OCI-LY3 (cell line): ENCODE data around the gene LRWD1.
"Not testable (repeated sequence)": the region's sequence is repeated elsewhere in the genome, so short reads cannot be mapped to it uniquely, and the experiment has no call there.

Source experiments
- H2AFZ ChIP-seq: fragments of 200-600, 300-600 bp; shearing (Covaris generic); 2 replicates; pipeline ENCODE4 v1.6.0; 2014; ENCODE audit warnings: antibody characterized with exemption, low read depth, low read length
- H3K27ac ChIP-seq: fragments of 200-600, 300-600 bp; sonication (generic); 2 replicates; pipeline ENCODE4 v1.5.1; 2014; ENCODE audit warnings: mild to moderate bottlenecking, low read length, moderate library complexity, mixed read lengths
- H3K27me3 ChIP-seq: fragments of 200-600, 300-600 bp; sonication (generic); 2 replicates; pipeline ENCODE4 v1.6.1; 2014; ENCODE audit warnings: low read depth, low read length, mixed read lengths
- H3K36me3 ChIP-seq: fragments of 200-600, 300-600 bp; sonication (generic); replicated peaks from 2 replicates; pipeline ENCODE3; 2014; ENCODE audit warnings: low read depth, low read length, mixed read lengths
- H3K4me1 ChIP-seq: fragments of 300-600, 200-600 bp; sonication (generic); 2 replicates; pipeline ENCODE4 v1.6.1; 2014; ENCODE audit warnings: low read length, mixed read lengths
- H3K4me2 ChIP-seq: fragments of 200-600, 300-600 bp; sonication (generic); 2 replicates; pipeline ENCODE4 v1.6.1; 2014; ENCODE audit warnings: low read length, mixed read lengths
- H3K4me3 ChIP-seq: fragments of 300-600, 200-600 bp; sonication (generic); 2 replicates; pipeline ENCODE4 v1.5.1; 2014; ENCODE audit warnings: antibody characterized with exemption, mild to moderate bottlenecking, low read length, moderate library complexity
- H3K79me2 ChIP-seq: fragments of 300-600, 200-600 bp; shearing (Covaris generic); 2 replicates; pipeline ENCODE4 v1.6.1; 2014; ENCODE audit warnings: mild to moderate bottlenecking, low read length, mixed read lengths
- H3K9ac ChIP-seq: fragments of 300-600, 200-600 bp; shearing (Covaris generic); 2 replicates; pipeline ENCODE4 v1.6.0; 2014; ENCODE audit warnings: mild to moderate bottlenecking, low read length, moderate library complexity
- H3K9me3 ChIP-seq: fragments of 200-600, 300-600 bp; shearing (Covaris generic); 2 replicates; pipeline ENCODE4 v1.6.1; 2014; ENCODE audit warnings: low read length, mixed read lengths; ENCODE audit not compliant: insufficient read depth
- H4K20me1 ChIP-seq: fragments of 200-600, 300-600 bp; sonication (generic); 2 replicates; pipeline ENCODE4 v1.6.1; 2016; ENCODE audit warnings: low read length, mixed read lengths; ENCODE audit not compliant: insufficient read depth
- CTCF ChIP-seq: fragments of 200-600, 300-600 bp; sonication (generic); IDR thresholded peaks from 2 replicates; pipeline ENCODE4 v1.5.1; 2014; ENCODE audit warnings: antibody characterized with exemption, low read length, low read depth

LRWD1 gene

GRCh38 chr7:102479982-102480637 is 15.3 kb downstream of the LRWD1 start:
- not testable (repeated sequence) for H3K27ac ChIP-seq, H3K9me3 ChIP-seq, H3K27me3 ChIP-seq, H3K4me3 ChIP-seq, H3K9ac ChIP-seq, H3K36me3 ChIP-seq, H3K4me1 ChIP-seq, H2AFZ ChIP-seq, H3K79me2 ChIP-seq, H4K20me1 ChIP-seq, H3K4me2 ChIP-seq
- TF ChIP-seq CTCF = peak; percentile 12

- H3K27me3 ChIP-seq, H3K27ac ChIP-seq, H3K4me1 ChIP-seq, H3K79me2 ChIP-seq, H3K4me2 ChIP-seq, H2AFZ ChIP-seq, H3K36me3 ChIP-seq, H4K20me1 ChIP-seq, H3K9ac ChIP-seq, H3K4me3 ChIP-seq, H3K9me3 ChIP-seq: not testable (repeated sequence)
Observed at GRCh38 chr7:102481962-102482361, 17.2 kb downstream of the LRWD1 start.

GRCh38 chr7:102484317-102484716 is 19.5 kb downstream of the LRWD1 start:
- H3K4me1 ChIP-seq, H3K4me3 ChIP-seq, H3K79me2 ChIP-seq, H3K4me2 ChIP-seq, H2AFZ ChIP-seq, H3K9me3 ChIP-seq, H3K9ac ChIP-seq, H3K27me3 ChIP-seq, H3K36me3 ChIP-seq, H3K27ac ChIP-seq, H4K20me1 ChIP-seq: not testable (repeated sequence)

GRCh38 chr7:102490529-102491075 is 25.8 kb downstream of the LRWD1 start:
- H3K36me3 ChIP-seq, H3K9me3 ChIP-seq, H3K79me2 ChIP-seq, H2AFZ ChIP-seq, H3K4me2 ChIP-seq, H3K27ac ChIP-seq, H3K9ac ChIP-seq, H4K20me1 ChIP-seq, H3K27me3 ChIP-seq, H3K4me1 ChIP-seq, H3K4me3 ChIP-seq: not testable (repeated sequence)

- H4K20me1 ChIP-seq, H3K4me3 ChIP-seq, H3K4me2 ChIP-seq, H3K36me3 ChIP-seq, H3K9ac ChIP-seq, H3K9me3 ChIP-seq, H2AFZ ChIP-seq, H3K27me3 ChIP-seq, H3K27ac ChIP-seq, H3K79me2 ChIP-seq, H3K4me1 ChIP-seq: not testable (repeated sequence)
Observed at GRCh38 chr7:102493220-102493935, 28.6 kb downstream of the LRWD1 start.

- not testable (repeated sequence) for H4K20me1 ChIP-seq, H3K9ac ChIP-seq, H3K4me1 ChIP-seq, H3K4me3 ChIP-seq, H3K27me3 ChIP-seq, H3K9me3 ChIP-seq, H3K79me2 ChIP-seq, H3K36me3 ChIP-seq, H3K27ac ChIP-seq, H3K4me2 ChIP-seq, H2AFZ ChIP-seq
Observed at GRCh38 chr7:102494026-102494425, 29.2 kb downstream of the LRWD1 start.

GRCh38 chr7:102494473-102495149 is 29.8 kb downstream of the LRWD1 start:
- H3K4me1 ChIP-seq, H3K79me2 ChIP-seq, H3K9ac ChIP-seq, H3K27ac ChIP-seq, H3K4me3 ChIP-seq, H3K36me3 ChIP-seq, H4K20me1 ChIP-seq, H2AFZ ChIP-seq, H3K27me3 ChIP-seq, H3K4me2 ChIP-seq, H3K9me3 ChIP-seq: not testable (repeated sequence)

GRCh38 chr7:102496861-102497260 is 32.1 kb downstream of the LRWD1 start:
- H4K20me1 ChIP-seq, H3K27ac ChIP-seq, H3K4me1 ChIP-seq, H3K4me3 ChIP-seq, H3K27me3 ChIP-seq, H3K9me3 ChIP-seq, H3K9ac ChIP-seq, H3K36me3 ChIP-seq, H2AFZ ChIP-seq, H3K4me2 ChIP-seq, H3K79me2 ChIP-seq: not testable (repeated sequence)
